HuH-7 (cell line): Measurements from ENCODE around the gene BIRC7.
"Not testable (repeated sequence)": the region's sequence is repeated elsewhere in the genome, so short reads cannot be mapped to it uniquely, and the experiment has no call there.

Experiments
- DNase-seq: peaks from one replicate; pipeline ENCODE4 v3.0.0; 2011; ENCODE audit warnings: low spot score

Gene BIRC7

DNA sequence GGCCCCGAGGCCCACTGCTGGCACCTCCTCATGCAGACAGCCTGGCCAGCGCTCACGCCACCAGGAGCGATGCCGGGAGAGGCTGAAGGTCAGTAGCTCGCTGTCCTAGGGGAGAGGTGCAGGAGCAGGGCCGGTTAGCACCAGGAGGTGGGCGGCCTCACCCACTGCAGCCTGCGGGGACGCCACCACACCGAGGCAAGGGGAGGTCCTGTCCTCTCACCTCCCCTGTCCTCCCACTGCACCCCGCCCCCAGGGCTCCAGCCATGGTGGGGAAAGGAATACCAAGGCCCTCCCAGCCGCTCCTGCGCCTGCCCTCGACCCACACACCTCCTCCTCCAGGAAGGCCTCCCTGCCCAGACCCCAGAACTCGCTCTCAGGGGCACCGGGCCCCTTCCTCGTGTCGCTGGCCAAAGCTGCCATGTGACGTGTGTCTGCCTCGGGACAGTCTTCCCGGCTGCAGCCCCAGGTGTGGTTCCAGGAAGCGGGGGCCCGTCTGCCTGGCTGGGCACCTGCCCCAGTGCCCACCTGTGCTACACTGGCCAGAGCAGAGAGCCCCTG, 12.0 kb downstream of the BIRC7 start:
- DNase-seq = no peak

DNA sequence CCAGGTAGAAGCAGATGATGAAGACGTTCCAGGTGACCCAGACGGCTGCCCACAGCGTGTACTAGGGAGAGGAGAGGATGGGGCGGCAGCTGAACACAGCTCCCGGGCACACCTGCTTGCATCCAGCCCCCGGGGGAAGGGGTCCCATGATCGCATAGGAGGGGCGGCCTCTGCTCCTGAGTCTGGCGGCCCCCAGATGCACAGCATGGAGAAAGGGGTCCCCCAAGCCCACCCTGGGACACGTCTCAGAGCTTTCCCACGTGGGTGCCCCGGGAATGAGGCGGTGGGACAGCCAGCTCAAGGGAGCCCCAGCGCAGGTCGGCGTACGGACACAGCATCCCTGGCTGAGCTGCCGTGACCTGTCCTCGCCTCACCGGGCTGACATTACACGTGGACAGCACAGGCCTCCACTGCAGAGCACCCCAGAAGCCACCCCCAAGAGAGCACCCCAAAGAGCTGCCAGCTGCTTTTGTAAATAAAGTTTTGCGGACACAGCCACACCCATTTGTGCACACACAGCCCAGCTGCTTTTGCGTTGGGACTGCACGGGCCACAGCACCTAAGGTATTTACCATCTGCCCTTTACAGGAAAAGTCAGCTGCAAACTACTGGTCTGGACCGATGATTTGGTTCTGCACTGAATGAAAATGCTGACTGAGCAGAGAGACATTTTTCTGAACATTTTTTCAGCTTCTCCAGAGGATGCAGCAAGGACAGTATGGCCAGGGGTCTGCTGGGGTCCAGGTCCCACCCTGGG, 13.3 kb downstream of the BIRC7 start:
- DNase-seq = no peak

DNA sequence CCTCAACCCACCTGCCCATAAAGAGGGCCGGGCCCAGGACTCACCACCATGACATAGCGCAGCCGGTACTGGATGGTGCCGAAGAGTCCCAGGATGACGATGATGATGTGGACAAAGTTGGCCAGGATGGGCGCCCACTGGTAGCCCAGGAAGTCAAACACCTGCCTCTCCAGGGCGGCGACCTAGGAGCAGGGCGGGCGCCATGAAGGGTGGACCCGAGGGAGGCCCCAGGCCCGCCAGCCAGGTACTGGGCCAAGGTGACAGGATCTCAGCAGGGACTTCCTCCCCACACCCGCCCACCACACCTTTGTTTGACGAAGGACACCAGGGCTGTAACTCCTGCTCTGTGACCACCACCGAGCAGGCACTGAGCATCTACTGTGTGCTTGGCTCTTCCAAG, 14.2 kb downstream of the BIRC7 start:
- no peak for DNase-seq

DNA sequence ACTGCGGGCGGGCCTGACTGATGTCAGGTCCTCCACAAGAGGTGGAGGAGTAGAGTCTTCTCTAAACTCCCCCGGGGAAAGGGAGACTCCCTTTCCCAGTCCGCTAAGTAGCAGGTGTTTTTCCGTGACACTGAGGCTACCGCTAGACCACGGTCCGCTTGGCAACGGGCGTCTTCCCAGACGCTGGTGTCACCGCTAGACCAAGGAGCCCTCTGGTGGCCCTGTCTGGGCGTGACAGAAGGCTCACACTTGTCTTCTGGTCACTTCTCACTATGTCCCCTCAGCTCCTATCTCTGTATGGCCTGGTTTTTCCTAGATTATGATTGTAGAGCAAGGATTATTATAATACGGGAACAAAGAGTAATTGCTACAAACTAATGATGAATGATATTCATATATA, 15.6 kb downstream of the BIRC7 start:
- DNase-seq = not testable (repeated sequence)

DNA sequence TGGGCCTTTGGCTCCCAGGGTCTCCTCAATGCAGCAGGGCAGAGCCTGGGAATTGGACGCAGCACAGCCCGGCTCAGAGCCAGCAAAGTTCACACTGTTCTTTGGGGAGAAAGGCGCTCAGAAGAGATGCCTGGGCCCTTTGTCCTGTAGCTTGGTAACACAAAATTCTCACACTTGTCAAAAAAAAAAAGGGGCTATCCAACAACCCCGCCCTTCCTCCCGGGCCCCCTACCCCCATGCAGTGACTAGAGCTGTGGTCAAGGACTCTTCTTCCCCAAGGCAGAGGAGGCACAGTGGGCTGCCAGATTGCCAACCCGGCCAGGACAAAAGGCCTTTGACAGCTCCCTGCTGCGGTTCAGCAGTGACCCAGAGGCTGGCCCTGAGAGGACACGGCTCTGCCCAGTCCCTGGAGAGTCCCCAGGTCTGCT, 16.6 kb downstream of the BIRC7 start:
- DNase-seq = no peak

DNA sequence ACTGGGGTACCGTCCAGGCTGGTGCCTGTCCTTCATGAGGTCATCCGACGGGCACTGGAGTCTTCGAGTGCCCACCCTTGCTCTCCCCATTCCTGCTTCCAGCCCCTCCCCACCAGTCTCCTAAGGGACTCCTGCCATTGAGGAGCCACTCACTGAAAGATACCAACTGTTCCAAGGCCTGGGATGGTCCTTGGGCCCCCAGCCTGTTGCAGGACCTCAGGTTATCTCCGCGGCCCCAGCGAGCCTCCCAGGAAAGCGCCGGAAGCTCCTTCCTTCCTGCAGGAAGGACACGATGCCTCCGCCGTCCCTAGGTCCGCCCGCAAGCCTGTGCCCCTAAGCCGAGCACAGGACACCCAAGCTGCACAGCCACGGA, 17.3 kb downstream of the BIRC7 start:
- no peak for DNase-seq

DNA sequence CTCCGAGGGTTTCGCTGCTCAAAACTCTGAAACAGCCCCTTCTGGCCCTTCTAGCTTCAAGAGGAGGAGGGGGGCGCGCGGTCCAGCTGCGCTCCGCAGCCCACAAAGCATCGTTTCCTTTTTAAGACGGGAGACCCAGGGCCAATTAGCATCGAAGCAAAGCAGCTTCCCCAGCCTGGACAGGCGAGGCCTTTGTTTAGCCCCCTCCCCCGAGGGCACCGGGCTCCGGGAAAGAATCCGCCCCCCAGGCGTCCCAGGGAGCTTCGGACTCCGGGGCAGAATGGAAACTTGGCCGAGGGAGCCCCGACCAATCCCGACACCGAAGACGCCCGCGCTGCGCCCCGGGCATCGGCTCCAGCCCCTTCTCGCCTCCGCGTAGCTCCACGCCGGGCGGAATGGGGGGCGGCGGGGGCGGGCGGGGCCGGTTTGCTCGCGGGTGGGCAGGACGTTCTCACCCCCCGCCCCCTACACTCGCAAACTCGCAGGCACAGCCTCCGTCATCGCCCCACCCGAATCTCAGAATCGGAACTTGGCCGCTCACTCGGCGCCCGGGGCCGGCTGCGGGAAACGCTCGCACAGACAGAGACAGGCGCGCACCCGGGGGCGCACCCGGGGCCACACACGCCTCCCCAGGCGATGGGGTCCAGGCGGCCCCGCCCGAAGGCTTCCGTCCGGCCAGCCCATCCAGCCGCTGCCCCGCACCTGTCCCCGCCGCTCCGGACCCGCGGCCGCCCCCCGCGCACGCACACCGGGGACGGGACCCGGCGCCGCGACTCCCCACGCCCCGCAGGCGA, 17.9 kb downstream of the BIRC7 start:
- no peak for DNase-seq

DNA sequence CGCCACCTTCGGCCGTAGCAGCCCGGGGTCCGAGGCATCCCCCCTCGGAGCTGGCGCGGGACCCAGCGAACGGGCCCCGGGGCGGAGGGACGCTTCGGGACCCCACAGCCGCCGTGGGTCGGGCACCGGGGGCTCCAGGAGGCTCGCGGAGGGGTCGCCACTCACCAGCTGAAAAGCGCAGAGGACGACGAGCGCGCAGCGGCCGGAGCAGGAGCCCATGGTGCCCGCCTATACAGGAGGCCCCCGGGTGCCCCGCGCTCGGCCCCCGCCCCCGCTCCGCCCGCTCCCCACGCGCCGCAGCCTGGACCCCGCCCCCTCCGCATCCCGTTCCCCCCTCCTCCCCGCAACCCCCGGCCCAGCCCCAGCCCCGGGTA, 18.5 kb downstream of the BIRC7 start, which contains the start of gene NKAIN4:
TSS of gene NKAIN4 (minus strand) at position 232 of the 374 bp plus-strand sequence. CDS start at position 219, 13 bp downstream.
- DNase-seq = no peak

DNA sequence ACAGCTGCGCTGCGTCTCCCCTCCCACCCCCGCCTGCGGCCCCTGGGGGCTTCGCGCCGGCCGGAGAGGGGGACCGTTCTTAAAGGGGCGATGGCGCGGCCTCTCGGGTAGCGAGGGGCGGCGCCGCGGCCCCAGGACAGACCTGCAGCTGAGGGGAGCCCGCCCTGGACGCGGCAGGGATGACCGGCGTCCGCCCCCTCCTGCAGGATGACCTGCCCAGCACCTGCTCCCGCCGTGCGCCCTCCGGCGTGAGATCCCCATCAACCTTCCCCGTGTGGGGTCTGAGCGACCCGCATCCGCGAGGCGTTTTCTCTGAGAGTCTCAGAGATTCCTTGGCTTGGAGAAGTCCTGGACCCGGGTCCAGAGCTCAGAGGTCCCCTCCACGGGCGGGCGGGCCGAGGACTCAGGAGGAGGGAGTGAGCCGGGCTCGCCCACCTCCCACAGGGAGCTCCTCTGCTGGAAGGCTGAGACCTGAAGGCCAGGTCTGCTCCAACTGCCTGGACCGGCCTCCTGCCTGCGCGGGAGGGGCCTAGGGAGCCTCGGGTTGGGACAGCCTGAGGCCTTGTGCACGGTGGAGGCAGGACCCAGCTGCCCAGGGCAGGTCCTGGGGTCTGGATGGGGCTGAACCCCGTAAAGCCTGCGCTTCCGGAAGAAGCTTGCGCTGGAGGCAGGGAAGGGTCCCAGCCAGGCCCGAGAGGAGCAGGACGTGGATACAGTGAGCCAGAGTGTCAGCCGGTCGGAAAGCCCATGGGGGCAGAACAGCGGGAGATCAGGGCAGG, 19.1 kb downstream of the BIRC7 start:
- DNase-seq = peak; percentile 76

DNA sequence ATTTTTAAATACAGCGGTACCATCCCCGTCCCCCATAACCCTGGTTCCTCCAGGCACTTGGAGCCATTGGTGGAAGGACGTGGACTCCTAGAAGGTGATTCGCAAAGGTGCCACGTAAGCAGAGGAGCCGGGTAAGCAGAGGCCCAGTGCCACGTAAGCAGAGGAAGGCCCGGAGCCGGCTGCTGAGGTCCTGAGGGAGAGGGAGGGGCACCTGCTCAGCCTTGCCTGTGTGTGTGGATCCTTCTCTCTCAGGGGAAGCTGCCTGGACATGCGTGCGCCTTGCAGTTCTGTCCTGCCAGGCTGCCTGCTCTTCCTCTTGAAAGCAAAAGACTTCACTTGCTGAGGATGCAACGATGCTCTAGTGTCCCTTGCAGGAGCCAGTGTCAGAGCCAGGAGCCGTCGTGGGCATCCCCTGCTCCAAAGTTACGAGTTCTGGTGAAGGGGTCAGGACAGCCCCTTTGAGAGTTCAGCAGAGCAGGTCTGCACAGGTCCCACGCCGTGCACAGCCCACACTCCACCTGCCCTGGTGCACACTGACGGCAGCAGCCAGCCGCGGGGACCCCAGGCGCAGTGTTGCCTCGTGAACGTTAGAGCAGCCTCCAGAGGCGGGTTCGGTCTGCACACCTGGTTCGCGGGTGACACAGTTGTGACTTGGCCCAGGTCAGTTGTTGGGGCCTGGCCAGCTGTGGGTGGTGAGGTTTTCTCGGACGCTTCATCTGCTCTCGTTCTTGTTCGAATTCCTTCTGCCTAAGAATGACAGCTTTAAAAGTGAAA, 20.4 kb downstream of the BIRC7 start:
- DNase-seq = no peak

DNA sequence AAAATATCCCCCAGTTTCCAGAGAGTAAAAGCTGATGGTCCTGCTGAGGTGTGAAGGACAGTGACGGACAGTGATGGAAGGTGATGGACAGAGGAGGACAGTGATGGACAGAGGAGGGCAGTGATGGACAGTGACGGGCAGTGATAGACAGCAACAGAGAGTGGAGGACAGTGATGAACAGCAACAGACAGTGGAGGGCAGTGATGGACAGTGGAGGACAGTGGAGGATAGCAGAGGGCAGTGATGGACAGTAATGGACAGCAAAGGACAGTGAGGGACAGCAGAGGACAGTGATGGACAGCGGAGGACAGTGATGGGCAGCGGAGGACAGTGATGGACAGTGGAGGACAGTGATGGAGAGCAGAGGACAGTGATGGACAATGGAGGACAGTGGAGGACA, 21.2 kb downstream of the BIRC7 start:
- no peak for DNase-seq

DNA sequence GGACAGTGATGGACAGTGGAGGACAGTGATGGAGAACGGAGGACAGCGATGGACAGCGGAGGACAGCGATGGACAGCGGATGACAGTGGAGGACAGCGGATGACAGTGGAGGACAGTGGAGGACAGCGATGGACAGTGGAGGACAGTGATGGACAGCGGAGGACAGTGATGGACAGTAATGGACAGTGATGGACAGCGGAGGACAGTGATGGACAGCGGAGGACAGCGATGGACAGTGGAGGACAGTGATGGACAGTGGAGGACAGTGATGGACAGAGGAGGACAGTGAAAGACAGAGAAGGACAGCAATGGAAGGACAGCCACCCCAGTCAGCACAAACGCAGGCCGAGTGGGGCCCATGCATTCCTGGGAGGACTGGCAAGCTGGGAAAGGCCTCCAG, 21.9 kb downstream of the BIRC7 start:
- DNase-seq = no peak

DNA sequence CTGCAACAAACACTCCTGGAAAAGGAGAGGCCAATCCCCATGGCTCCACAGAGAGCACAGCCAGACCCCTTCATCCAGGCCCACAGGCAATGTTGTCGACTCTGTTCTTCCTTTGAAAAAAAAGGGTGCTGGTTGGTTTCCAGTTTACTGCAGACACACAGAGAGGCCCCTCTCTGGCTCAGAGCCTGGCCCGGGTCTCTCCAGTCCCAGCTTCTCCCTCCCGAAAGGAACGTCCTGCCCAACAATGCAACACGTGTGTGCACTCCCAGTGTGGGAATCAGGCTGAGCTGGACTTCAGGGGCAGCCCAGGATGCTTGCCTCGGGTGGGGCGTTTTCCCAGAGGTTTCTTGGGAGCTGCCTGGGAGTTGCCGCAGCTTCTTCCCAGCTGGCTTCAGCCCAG, 23.1 kb downstream of the BIRC7 start:
- no peak for DNase-seq

DNA sequence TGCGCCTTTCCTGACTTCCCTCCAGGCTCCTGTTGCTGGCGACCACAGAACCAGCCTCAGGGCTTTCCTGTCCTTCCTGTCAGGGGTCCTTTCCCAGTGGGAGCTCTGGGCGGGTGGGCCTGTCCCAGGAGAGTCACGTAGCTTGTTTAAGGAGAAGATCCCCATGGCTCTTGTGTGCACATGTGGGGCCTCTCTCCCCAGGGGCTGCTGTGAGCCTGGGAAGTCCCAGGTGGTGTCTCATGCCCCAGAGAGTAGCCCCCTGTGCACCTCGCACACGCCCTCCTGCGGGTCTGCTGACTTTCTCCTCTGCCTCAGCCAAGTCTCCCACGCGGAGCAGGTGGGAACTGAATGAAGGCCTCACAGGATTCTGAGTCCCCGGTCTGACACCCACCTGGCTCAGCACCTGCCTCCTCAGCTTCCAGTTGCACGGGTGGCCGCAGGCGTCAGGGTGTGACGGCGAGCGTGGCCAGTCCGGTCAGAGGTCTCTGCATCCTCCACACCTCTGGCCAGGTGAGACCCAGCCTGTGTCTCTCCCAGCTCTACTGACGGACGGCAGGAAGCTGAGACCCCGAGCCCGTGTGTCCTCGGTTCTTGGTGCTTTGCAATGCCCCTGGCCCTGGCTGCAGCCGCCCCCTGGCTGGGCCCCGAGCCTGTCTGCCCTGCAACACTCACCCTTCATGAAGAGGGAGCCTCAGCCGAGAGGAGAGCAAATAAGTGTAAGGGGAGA, 24.2 kb downstream of the BIRC7 start:
- no peak for DNase-seq

DNA sequence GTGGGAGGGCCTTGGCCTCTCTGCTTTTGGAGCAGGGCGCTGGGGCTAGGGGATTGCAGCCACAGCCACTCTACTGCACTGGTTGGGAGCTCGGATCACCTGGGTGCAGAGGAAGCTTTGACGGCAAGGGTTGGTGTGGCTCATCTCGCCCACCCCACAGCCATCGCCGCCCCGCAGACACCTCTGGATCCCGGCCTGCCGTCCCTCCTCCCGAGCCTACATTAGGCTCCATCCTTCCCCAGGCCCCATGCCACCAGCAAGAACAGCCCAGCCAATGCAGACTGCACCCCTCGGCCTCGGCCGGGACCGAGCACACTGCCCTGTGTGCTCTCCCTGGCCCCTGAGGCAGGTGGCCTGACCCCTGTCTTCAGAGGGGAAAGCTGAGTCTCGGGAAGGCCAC, 24.8 kb downstream of the BIRC7 start:
- DNase-seq = no peak

DNA sequence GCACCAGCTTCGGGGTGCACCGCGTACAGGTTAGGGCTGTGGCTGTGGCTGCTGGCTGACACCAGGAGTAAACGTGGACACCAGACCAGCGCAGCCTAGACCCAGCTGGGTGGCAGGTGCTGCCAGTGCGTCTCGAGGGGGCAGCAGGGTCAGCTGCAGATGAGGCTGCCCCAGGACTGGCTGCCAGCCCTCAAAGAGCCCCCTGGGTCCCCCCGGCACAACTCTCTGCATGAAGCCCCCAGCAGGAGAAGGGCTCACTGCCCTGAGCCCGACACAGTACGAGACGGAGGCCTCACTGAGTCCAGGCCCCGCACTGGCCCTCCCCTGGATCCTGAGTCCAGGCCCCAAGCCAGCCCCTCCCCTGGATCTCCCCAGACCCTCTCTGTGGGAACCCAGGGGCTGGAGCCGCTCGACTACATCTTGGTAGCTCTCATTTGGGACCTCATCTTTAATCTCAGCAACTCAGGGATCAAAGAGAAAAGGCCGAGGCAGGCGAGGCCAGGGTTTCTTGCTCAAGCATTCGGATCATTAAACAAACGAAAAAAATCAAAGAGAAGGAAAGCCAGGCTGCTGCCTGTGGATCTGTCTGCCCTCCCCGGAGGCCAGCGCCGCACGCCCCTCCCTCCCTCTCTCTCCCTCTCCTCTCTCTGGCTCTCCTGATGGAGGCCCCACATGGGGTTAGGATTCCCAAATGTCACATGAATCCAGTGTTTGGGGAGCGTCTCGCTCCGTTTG, 25.5 kb downstream of the BIRC7 start:
- DNase-seq = no peak

DNA sequence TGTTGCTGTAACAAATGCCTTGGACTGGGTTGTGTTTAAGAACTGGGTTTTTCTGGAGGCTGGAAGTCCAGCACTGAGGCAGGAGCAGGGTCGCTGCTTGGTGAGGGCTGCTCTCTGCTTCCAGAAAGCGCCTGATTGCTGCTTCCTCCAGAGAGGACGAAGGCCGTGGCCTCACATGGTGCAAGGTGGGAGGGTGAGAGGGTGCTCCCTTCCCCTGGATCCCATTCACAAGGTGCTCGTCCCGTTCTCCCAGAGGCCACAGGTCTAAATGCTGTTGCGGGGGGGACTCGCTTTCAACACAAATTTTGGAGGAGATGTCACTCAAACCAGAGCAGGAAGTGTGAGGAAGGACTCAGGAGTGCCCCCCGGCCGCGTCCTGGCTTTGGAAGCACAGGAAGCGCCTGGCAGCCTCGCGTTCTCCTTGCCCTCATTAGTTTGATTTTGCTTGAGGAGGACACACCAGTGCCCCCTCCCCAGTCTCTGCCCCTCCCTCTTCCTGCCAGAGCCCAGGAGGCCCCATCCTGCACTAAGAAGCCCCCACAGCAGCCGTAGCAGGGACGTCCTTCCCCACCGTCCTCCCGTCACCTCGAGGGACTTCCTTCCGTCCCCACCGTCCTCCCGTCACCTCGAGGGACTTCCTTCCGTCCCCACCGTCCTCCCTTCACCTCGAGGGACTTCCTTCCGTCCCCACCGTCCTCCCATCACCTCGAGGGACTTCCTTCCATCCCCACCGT, 26.3 kb downstream of the BIRC7 start:
- DNase-seq = no peak

DNA sequence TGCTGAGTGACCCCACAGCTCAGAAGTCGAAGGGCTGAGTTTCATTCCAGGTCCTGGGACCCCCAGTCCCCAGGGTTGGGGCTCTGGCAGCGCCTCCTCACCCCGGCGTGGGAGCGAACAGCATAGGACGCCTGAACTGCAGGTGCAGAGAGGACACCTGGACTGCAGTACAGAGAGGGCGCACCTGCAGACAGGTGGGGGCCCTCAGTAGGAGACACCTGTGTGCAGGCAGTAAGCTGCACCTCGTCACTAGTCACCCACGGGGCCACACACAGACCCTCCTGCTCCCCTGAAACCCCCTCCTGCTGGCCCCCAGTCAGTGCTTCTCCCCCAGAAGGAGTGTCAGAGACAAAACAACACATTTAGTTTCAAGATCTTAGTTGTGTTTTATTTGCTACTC, 27.1 kb downstream of the BIRC7 start:
- DNase-seq = no peak

DNA sequence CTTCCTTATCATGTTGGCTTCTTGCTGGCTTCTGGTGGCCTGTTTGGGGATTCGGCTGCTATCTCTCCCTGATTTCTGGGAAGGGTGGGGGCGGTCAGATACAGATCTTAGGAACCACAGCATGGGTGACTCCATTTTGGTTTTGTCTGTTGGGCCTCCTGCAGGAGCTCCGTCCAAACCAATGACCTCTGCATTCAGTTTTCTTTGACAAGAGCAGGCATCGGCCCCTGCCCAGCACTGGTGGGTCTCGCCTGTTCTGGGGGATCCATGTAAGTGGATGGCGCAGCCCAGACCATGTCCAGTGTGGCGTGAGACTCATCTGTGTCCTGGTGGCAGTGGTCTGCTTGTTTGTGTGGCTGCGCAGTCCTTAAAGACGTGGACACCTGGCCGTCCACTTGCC, 28.3 kb downstream of the BIRC7 start:
- no peak for DNase-seq

DNA sequence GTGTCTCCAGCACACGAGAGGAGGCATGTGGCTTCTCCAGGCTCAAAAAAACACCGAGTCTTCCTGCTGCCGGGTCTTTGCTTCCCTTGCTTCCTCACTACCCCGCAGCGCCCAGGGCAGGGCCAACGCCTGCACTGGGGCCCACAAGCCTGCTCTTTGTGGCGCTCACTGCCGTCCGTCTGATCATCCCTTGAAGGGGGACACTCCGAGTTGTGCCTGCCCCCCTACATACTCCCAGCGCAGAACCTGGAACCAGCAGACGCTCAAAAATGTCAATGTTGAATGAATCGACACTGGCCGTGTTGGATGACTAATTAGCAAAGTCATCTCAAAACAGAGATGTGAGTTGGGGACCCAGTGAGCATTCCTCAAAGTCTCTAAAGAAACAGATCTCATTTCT, 28.8 kb downstream of the BIRC7 start:
- no peak for DNase-seq
